GM19463 (cell line): Measurements from ENCODE around the gene PPP1R1B.
"Not testable (repeated sequence)": the region's sequence is repeated elsewhere in the genome, so short reads cannot be mapped to it uniquely, and the experiment has no call there.

Experiments
- ATAC-seq: cut with Tn5 transposase; IDR thresholded peaks from one replicate; pipeline ENCODE4 v1.9.1; 2021; ENCODE audit warnings: mild to moderate bottlenecking, moderate library complexity; ENCODE audit not compliant: unreplicated experiment

PPP1R1B gene

GRCh38 chr17:39626171-39627046 lies at the start of gene PPP1R1B:
Gene PPP1R1B (plus strand): TSS chr17:39626952. CDS start chr17:39627393, 441 bp downstream.
- ATAC-seq: no peak

GRCh38 chr17:39578272-39578671 lies 48.5 kb upstream of the PPP1R1B start:
- ATAC-seq: no peak

- ATAC-seq: no peak
These were observed 47.3 kb upstream of the PPP1R1B start for GRCh38 chr17:39579318-39580081.

GRCh38 chr17:39580082-39580468 lies 46.7 kb upstream of the PPP1R1B start:
- no peak for ATAC-seq

GRCh38 chr17:39581071-39581758 lies 45.5 kb upstream of the PPP1R1B start:
- ATAC-seq: no peak

- ATAC-seq: no peak
These were observed 45.0 kb upstream of the PPP1R1B start for GRCh38 chr17:39581759-39582085.

GRCh38 chr17:39582658-39583057 lies 44.1 kb upstream of the PPP1R1B start:
- ATAC-seq: no peak

GRCh38 chr17:39590180-39590579 lies 36.6 kb upstream of the PPP1R1B start:
- not testable (repeated sequence) for ATAC-seq

- no peak for ATAC-seq
These were observed 34.5 kb upstream of the PPP1R1B start for GRCh38 chr17:39591958-39592954.

- ATAC-seq: no peak
These were observed 33.4 kb upstream of the PPP1R1B start for GRCh38 chr17:39593371-39593770.

- ATAC-seq: no peak
These were observed 31.5 kb upstream of the PPP1R1B start for GRCh38 chr17:39595294-39595693.

GRCh38 chr17:39595928-39596510 lies 30.7 kb upstream of the PPP1R1B start:
- ATAC-seq: no peak

- ATAC-seq: no peak
These were observed 30.0 kb upstream of the PPP1R1B start for GRCh38 chr17:39596543-39597267.

- no peak for ATAC-seq
These were observed 29.2 kb upstream of the PPP1R1B start for GRCh38 chr17:39597372-39598046.

- ATAC-seq: no peak
These were observed 28.7 kb upstream of the PPP1R1B start for GRCh38 chr17:39598047-39598481.

- no peak for ATAC-seq
These were observed 28.1 kb upstream of the PPP1R1B start for GRCh38 chr17:39598630-39599003.

GRCh38 chr17:39599004-39599664 lies 27.6 kb upstream of the PPP1R1B start:
- ATAC-seq: no peak

- ATAC-seq: no peak
These were observed 27.0 kb upstream of the PPP1R1B start for GRCh38 chr17:39599665-39600231.
